Activated CD4-positive, alpha-beta T cell treated with anti-CD3 and anti-CD28 coated beads, Interleukin-2, amount 50 U/mL, for 48 hours (primary cell): Measurements from ENCODE around the gene NNAT.
A peak's percentile ranks its signal among the peaks of the same experiment; 100 is the strongest.
"Not testable (repeated sequence)": the region's sequence is repeated elsewhere in the genome, so short reads cannot be mapped to it uniquely, and the experiment has no call there.

Source experiments
- DNase-seq, 2 experiments: peaks; one replicate each; pipeline ENCODE4 v3.0.0-alpha.2; 2020

The NNAT gene

GRCh38 chr20:37542281-37542680, 21.2 kb downstream of the NNAT start:
- DNase-seq, result no peak

GRCh38 chr20:37543828-37544227, 22.8 kb downstream of the NNAT start:
- no peak for DNase-seq

DNA sequence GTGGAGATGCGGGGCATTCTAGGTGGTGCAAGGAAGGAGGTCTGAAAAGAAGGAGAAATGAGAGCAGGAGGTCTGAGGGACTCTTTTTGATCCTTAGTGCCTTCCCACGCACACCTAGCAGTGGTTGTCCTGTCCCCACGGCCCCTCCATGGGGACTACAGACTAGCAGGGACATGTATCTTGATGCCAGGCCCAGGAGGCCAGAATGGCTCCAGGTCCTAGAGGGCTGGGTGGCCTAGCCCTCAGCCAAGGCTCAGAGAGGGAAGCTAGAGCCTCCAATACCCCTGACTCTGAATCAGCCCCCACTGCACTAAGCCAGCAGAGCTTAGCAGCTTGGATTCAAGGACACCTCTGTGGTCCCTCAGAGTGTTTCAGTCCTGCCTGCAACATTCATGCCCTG, 23.3 kb downstream of the NNAT start:
- no peak for DNase-seq

DNA sequence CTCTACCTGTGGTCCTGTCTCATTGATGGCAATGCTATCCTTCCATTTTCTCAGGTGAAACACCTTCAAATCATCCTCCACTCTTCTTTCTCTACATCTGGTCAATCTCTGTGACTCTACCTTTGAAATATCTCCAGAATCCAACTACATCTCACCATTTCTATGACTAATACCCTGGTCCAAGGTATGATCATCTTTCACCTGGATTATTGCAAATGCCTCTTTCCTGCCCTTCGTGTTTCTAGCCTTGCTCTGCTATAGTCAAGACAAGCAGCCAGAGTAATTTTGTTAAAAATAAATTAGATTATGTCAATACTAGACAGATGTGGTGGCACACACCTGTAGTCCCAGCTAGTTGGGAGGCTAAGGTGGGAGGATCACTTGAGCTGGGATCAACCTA, 24.5 kb downstream of the NNAT start:
- no peak for DNase-seq

DNA sequence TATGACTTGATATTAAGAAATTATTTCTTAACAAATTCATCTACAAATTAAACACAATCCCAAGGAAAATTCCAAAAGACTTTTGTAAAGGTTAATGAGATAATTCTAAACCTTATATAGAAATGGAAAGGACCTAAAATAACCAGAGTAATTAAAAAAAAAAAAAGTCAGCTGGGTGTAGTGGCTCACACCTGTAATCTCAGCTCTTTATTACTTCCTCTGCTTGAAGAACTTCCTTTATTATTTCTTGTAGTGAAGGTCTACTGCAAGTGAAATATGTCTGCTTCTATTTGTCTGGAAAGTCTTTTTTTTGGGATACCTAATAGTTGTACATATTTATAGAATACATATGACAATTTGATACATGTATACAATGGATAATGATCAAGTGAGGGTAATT, 26.9 kb downstream of the NNAT start:
- no peak for DNase-seq

DNA sequence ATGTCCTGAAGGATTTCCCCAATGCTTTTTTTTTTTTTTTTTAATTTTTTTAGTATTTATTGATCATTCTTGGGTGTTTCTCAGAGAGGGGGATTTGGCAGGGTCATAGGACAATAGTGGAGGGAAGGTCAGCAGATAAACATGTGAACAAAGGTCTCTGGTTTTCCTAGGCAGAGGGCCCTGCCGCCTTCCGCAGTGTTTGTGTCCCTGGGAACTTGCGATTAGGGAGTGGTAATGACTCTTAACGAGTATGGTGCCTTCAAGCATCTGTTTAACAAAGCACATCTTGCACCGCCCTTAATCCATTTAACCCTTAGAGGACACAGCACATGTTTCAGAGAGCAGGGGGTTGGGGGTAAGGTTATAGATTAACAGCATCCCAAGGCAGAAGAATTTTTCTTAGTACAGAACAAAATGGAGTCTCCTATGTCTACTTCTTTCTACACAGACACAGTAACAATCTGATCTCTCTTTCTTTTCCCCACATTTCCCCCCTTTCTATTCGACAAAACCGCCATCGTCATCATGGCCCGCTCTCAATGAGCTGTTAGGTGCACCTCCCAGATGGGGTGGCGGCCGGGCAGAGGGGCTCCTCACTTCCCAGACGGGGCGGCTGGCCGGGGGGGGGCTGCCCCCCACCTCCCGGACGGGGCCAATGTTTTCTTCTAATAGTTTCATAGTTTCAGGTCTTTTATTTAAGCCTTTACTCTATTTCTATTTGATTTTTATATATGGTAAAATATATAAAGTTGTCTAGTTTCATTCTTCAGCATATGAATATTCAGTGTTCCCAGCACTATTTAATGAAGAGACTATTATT, 29.3 kb downstream of the NNAT start:
- not testable (repeated sequence) for DNase-seq

DNA sequence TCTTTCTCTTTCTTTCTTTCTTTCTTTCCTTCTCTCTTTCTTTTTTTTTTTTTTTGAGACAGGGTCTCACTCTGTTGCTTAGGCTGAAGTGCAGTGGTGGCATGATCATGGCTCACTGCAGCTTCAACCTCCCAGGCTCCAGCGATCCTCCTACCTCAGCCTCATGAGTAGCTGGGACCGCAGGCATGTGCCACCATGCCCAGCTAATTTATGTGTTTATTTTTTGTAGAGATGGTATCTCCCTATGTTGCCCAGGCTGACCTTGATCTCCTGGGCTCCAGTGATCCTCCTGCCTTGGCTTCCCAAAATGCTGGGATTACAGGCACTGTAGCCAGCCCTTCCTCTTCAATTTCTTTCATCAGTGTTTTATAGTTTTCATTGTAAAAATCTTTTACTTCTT, 30.6 kb downstream of the NNAT start:
- not testable (repeated sequence) for DNase-seq

DNA sequence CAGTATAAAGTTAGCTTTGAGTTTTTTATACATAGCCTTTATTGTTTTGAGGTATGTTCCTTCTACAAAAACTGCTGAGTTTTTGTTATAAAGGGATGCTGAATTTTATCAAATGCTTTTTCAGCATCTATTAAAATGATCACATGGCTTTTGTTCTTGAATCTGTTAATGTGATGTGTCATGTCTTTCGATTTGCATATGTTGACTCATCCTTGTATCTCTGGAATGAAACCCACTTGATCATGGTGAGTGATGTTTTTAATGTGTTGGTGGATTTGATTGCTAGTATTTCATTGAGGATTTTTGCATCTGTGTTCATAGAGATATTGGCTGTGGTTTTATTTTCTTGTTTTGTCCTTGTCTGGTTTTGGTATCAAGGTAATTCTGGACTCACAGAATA, 31.4 kb downstream of the NNAT start:
- DNase-seq, result no peak

DNA sequence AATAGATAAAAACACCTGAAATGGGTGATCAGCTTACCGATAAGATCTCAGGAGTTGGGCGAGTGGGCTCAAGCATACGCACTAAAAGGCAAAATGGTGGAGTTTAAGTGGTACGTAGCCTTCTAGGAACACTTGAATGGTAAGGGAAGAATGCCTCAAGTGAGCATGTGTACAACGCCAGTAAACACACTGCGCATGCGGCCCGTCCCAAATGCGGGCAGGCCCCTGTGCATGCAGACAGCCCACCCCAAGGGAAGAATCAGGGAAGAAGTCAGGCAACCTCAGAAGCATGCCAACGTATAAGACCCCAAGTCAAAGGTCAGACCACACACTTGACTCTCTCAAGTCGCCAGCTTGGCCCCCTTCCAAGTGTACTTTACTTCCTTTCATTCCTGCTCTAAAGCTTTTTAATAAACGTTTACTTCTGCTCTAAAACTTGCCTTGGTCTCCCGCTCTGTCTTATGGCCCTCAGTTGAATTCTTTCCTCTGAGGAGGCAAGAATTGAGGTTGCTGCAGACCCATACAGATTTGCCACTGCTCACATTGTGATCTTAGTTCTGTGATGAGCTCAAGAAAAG, 33.8 kb downstream of the NNAT start:
- not testable (repeated sequence) for DNase-seq

DNA sequence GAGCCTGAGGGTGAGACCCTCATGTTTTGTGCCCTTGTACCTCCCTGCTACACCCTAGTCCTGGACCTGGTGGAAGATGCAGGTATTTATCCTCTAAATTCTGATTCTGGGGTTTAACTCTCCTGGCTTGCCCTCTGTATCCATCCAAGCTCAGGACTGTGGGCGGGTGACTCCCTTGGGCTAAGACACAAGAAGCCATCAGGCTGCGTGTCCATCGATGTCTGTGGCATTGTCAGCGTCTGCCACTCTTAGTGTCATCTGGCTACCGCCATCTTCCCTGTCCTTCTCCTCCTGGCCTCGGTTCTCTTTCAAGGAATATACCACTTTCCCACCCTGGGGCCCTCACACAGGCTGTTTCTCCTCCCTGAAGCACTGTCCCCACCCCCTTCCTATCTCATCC, 35.5 kb downstream of the NNAT start:
- DNase-seq, result no peak

DNA sequence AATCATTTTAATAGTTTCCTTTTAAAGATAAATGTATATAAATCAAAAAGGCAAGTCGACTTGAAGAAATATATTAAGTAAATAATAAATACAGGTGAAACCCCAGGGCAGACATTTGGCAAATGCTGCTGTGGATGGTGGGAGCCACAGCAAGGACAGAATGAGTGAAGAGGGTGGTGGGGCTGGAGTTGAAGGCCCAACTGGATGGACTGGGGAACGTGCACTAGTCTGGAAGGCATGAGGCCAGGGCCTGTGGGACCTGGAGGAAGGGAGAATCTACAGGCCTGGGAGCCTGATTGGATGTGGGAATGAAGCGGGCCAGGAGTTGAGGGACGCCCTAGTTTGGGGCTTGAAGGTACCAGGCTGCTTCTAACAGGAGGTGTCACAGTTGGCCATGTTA, 37.3 kb downstream of the NNAT start:
- DNase-seq, result no peak

DNA sequence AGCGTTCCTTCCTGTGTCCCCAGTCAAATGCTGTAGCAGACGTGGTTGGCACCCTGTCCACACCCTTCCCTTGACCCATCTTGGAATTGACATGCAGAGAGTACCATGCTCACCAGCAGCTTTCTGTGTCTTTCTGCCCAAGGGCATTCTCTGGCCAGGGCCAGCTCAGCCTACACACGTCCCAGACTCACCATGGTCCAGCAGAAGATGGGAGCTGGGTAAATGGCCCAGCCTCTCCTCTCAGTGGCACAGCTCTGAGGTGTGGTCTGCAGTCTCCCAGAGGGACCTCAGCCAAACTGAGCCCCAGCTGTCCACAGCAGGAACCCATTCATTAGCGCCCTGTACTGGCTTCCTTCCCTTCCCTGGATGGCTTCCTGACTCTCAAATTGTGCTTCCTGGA, 37.7 kb downstream of the NNAT start:
- no peak for DNase-seq

DNA sequence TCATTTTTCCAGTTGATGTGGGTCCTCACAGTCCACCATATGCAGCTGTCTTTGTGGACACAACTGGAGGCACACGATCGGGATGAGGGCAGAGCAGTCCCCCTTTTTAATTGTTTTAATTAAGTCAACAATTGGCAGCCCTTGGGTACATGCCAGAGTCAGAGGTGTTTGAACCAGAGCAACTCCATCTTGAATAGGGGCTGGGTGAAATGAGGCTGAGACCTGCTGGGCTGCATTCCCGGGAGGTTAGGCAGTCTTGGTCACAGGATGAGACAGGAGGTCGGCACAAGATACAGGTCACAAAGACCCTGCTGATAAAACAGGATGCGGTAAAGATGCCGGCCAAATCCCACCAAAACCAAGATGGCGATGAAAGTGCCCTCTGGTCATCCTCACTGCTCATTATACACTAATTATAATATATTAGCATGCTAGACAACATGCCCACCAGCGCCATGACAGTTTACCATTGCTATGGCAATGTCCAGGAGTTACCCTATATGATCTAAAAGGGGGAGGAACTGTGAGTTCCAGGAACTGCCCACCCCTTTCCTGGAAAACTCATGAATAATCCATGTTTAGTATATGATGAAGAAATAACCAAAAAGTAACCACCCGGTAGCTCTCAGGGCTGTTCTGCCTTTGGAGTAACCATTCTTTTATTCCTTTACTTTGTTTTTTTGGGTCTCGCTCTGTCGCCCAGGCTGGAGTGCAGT, 38.4 kb downstream of the NNAT start:
- DNase-seq, result no peak

DNA sequence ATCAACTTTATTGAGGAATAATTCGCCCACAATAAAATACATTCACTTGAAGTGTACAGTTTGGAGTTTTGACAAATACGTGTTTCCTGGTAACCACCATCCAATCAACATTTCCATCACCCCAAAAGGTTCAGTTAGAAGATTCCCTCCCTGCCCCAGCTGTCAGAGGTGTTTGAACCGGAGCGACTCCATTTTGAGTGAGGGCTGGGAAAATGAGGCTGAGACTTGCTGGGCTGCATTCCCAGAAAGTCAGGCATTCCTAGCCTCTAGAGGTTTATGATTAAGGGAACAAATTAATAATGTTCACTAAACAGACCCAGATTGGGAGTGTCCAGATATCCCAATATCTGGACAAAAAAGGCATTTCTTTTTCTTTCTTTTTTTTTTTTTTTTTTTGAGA, 39.6 kb downstream of the NNAT start:
- no peak for DNase-seq

DNA sequence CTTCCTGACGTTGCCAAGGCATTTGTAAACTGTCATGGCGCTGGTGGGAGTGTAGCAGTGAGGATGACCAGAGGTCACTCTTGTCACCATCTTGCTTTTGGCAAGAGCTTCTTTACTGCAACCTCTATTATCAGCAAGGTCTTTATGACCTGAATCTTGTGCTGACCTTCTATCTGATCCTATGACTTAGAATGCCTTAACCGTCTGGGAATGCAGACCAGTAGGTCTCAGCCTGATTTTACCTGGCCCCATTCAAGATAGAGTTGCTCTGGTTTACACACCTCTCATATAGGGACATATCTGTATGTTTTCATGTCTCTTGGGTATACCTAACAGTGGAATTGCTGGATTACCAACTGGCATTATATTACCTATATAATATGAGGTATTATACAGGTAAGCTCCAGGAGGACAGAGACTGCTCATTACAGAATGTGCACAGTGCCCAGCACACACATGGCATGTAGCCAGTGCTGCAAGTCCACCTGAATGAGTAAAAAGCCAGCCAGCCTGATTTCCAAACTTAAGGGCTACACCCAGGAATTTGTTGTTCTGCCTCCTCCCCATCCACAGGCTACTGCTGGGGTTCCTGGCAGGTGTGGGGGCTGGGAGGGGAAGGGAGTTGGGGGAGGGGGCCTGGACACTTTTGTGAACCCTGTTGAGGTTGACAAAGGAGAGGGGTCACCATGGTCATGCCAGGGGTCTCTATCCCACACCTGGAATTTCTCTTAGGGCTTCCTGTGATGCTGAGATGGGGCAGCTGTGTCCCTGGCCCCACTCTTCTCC, 41.8 kb downstream of the NNAT start:
- DNase-seq, result no peak

DNA sequence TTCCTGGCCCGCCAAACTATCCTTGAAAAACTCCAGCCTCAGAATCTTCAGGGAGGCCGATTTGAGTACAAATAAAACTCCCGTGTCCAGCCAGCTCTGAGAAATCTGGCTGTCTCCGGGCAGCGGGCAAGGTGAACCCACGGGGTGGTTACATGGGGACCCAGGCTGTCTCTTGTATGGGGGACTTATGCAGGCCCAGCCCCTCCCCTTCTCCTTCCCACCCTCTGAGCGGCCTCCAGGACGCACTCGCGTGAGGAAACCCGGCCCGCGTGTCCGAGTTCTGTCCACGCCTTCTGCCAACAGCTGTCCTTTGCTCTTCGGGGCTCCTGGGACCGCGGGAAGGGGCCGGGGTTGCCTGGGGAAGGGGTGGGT, 43.0 kb downstream of the NNAT start:
- no peak for DNase-seq

DNA sequence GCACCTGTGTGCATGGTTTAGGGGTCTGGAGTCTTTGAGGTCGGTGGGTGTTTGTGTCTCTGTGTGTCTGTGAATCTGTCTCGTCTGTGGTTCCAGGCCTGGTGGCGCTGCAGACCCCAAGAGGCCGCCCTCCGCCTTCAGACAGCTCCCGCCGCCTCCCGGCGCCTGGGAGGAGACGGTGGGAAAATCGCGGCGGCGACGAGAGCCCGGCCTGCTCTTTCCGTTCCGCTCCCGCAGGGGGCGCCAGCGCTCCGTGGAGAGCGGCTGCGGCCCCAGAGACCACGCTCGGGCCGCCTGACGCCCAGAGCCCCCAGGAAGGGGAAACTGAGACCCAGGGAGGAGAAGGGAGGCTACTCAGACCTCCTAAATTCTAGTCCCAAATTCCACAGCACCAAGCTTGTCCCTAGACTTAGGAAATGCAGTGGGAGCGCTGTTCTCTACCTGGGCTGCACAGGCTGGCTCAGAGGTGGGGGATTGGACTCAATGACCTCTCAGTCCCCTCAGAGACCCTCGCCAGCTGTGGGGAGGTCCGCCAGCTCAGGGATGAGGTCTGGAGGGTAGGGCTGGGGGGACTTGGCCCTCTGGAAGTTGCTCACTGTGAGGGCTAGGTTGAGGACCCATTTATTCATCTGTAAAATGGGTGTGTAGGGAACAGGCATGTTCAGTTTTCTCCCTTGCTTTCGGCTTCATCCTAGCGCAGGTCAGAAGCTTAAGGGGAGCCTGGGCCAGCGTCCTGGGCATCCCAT, 43.5 kb downstream of the NNAT start:
- DNase-seq, result peak; percentile 45 to 60

DNA sequence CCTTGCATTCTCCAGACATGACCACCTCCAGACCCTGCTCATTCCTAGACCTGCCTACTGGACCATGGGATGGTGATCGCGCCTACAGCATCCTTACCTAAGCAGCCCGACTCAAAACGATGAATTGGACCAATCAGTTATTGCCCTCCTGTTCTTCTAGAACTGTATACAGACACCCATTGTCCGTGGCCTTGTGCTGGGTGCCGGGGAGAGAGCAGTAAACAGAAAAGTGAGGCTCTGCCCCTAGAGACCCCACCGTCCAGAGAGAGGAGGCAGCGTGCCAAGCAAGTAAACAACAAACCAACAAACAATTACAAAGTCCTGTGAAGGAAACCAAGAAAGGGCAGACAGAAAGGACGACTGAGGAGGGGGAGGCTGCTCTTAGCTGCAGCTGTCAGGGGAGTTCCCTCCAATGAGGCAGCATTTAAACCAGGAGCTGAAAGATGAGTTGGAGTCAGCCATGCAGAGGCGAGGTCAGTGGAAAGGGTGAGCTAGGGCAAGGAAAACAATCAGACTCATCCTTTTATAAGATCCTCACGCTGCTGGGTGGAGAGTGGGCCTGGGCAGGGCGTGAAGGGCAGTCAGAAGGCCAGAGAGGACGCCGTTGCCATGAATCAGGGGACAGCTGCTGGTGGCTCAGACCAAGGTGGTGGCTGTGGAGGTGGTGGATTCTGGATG, 44.2 kb downstream of the NNAT start:
- DNase-seq, result no peak

GRCh38 chr20:37566590-37567330, 45.7 kb downstream of the NNAT start:
- no peak for DNase-seq

- DNase-seq, result no peak
Observed at GRCh38 chr20:37567331-37567665, 46.2 kb downstream of the NNAT start.
